ENCODE data around the gene COL6A5. TPM values are rescaled to one million over a fixed set of nuclear protein-coding genes. Genes with fewer than 3 reads are reported as not detected.

The COL6A5 gene
- total RNA-seq, 1 experiment from 2014 or later: not detected

DNA sequence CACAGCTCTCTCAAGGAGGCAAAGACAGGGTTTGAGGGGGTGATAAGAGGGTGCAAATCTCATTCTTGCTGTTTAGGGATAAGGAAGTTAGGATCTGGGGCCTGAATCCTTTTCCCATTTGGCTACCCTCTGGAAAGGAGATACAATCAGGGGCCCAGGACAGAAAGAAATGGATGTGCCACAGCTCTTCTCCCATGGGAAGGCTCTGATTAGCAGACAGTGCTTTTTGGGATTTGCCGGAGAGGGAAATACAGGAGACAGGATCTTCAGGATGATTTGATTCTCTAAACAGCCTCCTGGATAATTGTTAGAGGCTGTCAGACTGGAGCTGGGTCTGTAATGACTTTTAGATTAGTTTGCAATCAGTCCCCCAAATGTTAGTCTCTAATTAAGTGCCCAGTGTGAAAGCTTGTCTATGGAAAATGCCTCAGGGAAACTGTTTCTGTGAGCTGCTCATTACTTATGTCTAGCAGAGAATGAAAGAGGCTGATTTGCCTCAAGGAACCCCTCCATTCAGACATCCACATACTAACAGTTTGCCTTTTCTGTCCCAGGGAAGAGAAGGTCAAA lies 67.6 kb downstream of the COL6A5 start:
- H3K79me2 ChIP-seq (ENCODE audit: insufficient read depth, low read length): no peaks in the 10 kb centered on the region
- no peak overlapping the region for H3K4me3 ChIP-seq (replicated peaks in 1 of 2; ENCODE audit: low read depth in 1 of 2, low read length in 2 of 2)
- H3K9me2 ChIP-seq (ENCODE audit: insufficient read depth): no peaks in the 10 kb centered on the region
- DNase-seq (ENCODE audit: low read depth, low spot score): no peak
- POLR2A ChIA-PET: no interaction called here
- no peaks in the 10 kb centered on the region for H3K36me3 ChIP-seq (ENCODE audit: control insufficient read depth in 1 of 2, insufficient read depth in 2 of 2, low read length in 2 of 2)
- no TSS peak for BruUV-seq (replicated peaks)
- H3K4me1 ChIP-seq (ENCODE audit: control insufficient read depth in 1 of 2, insufficient read depth in 2 of 2, low read length in 2 of 2): no peaks in the 10 kb centered on the region
- no peak overlapping the region for H3K9ac ChIP-seq (ENCODE audit: low read length)
- H3K27ac ChIP-seq (ENCODE audit: low read depth, low read length): no peak overlapping the region
- H3K27me3 ChIP-seq (ENCODE audit: insufficient read depth, low read length): peaks cover 31% of the 10 kb centered on the region
- intact Hi-C loops (cut with micrococcal nuclease): no loop called here
- ATAC-seq: no peak
- no peak overlapping the region for H2AFZ ChIP-seq (ENCODE audit: low read depth, low read length, poor library complexity, severe bottlenecking)
- H4K20me1 ChIP-seq (ENCODE audit: insufficient read depth): no peaks in the 10 kb centered on the region
- RAD21 ChIA-PET (ENCODE audit: low non-redundant PET in 1 of 2, low total read pairs in 2 of 2, uncharacterized antibody in 2 of 2, unreplicated experiment in 2 of 2): no interaction called here
- H3K9me3 ChIP-seq (ENCODE audit: control insufficient read depth in 1 of 2, insufficient read depth in 1 of 2, low read depth in 1 of 2, low read length in 2 of 2): no peaks in the 10 kb centered on the region
- CTCF ChIA-PET: no interaction called here
- TF ChIP-seq YY1 (IDR thresholded peaks at IDR 0.05; ENCODE audit: extremely low read depth, insufficient replicate concordance, low read depth, low read length) (no peak), EZH2phosphoT487 (IDR thresholded peaks at IDR 0.05; ENCODE audit: borderline replicate concordance) (no peak), CEBPB (IDR thresholded peaks at IDR 0.05; ENCODE audit: low read depth) (no peak), FOSL1 (IDR thresholded peaks at IDR 0.05; ENCODE audit: low read depth) (no peak)
- TF ChIP-seq, protein P1, sequence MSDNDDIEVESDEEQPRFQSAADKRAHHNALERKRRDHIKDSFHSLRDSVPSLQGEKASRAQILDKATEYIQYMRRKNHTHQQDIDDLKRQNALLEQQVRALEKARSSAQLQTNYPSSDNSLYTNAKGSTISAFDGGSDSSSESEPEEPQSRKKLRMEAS (IDR thresholded peaks at IDR 0.05): no peak
- H3K4me2 ChIP-seq (ENCODE audit: low read length): no peak overlapping the region

DNA sequence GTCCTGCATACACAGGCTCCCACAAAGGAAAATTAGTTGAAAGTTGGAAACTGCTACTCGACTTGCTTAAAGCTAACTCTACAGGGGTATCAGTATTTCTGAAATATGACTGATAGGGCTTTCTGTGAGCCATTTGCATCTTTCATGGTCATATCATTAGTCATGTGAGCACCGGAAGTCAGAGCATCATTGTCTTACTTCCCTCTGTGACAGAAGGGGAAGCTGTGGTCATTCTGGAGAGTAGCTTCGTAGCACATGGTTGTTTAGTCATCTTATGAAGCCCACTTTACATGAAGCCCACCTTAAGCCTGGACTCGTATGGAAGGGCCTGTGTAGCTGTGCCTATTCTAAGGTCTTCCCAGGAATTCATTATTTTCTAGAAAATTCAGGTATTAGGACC lies 69.0 kb downstream of the COL6A5 start:
- Histone ChIP-seq H3K79me2 (ENCODE audit: insufficient read depth, low read length) (no peaks in the 10 kb centered on the region), H3K27ac (ENCODE audit: low read depth, low read length) (no peak overlapping the region), H3K4me3 (replicated peaks in 1 of 2; ENCODE audit: low read depth in 1 of 2, low read length in 2 of 2) (no peak overlapping the region), H2AFZ (ENCODE audit: low read depth, low read length, poor library complexity, severe bottlenecking) (no peak overlapping the region), H3K9me3 (ENCODE audit: control insufficient read depth in 1 of 2, insufficient read depth in 1 of 2, low read depth in 1 of 2, low read length in 2 of 2) (no peaks in the 10 kb centered on the region), H3K4me1 (ENCODE audit: control insufficient read depth in 1 of 2, insufficient read depth in 2 of 2, low read length in 2 of 2) (no peaks in the 10 kb centered on the region), H3K9ac (ENCODE audit: low read length) (no peak overlapping the region), H3K36me3 (ENCODE audit: control insufficient read depth in 1 of 2, insufficient read depth in 2 of 2, low read length in 2 of 2) (no peaks in the 10 kb centered on the region), H3K27me3 (ENCODE audit: insufficient read depth, low read length) (peaks cover 32% of the 10 kb centered on the region), H4K20me1 (ENCODE audit: insufficient read depth) (no peaks in the 10 kb centered on the region), H3K9me2 (ENCODE audit: insufficient read depth) (no peaks in the 10 kb centered on the region), H3K4me2 (ENCODE audit: low read length) (no peak overlapping the region)
- BruUV-seq (replicated peaks): no TSS peak
- ATAC-seq (no peak), DNase-seq (ENCODE audit: low read depth, low spot score) (no peak)
- TF ChIP-seq POLR2AphosphoS5 (IDR thresholded peaks at IDR 0.05; ENCODE audit: low read depth, low read length) (no peak), JUND (IDR thresholded peaks at IDR 0.05) (no peak), EZH2 (IDR thresholded peaks at IDR 0.05) (no peak), CBX3 (IDR thresholded peaks at IDR 0.05; ENCODE audit: low read depth) (no peak), SRF (IDR thresholded peaks at IDR 0.05; ENCODE audit: low read depth) (no peak), CEBPB (IDR thresholded peaks at IDR 0.05; ENCODE audit: low read depth) (no peak), TCF7L2 (IDR thresholded peaks at IDR 0.05; ENCODE audit: borderline replicate concordance, extremely low read depth, insufficient read depth, insufficient read length) (no peak), RAD21 (IDR thresholded peaks at IDR 0.05; ENCODE audit: low read depth) (no peak), FOSL1 (IDR thresholded peaks at IDR 0.05; ENCODE audit: low read depth) (no peak)
- TF ChIP-seq, protein P2, sequence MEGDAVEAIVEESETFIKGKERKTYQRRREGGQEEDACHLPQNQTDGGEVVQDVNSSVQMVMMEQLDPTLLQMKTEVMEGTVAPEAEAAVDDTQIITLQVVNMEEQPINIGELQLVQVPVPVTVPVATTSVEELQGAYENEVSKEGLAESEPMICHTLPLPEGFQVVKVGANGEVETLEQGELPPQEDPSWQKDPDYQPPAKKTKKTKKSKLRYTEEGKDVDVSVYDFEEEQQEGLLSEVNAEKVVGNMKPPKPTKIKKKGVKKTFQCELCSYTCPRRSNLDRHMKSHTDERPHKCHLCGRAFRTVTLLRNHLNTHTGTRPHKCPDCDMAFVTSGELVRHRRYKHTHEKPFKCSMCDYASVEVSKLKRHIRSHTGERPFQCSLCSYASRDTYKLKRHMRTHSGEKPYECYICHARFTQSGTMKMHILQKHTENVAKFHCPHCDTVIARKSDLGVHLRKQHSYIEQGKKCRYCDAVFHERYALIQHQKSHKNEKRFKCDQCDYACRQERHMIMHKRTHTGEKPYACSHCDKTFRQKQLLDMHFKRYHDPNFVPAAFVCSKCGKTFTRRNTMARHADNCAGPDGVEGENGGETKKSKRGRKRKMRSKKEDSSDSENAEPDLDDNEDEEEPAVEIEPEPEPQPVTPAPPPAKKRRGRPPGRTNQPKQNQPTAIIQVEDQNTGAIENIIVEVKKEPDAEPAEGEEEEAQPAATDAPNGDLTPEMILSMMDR (IDR thresholded peaks at IDR 0.05 in 2 of 3, conservative IDR thresholded peaks at IDR 0.05 in 1 of 3; ENCODE audit: borderline replicate concordance in 1 of 3, insufficient read depth in 1 of 3, low read depth in 2 of 3, low read length in 2 of 3): no peak
- ChIA-PET POLR2A (no interaction called here), RAD21 (ENCODE audit: low non-redundant PET in 1 of 2, low total read pairs in 2 of 2, uncharacterized antibody in 2 of 2, unreplicated experiment in 2 of 2) (no interaction called here), CTCF (no interaction called here)
- intact Hi-C loops (cut with micrococcal nuclease): no loop called here
